HFFc6 (cell line): ENCODE results near the gene IFI16. TPM values are rescaled to one million over a fixed set of nuclear protein-coding genes. Genes with fewer than 3 reads are reported as not detected.
"Not testable (repeated sequence)": the region's sequence is repeated elsewhere in the genome, so short reads cannot be mapped to it uniquely, and the experiment has no call there.

Source experiments
- DNase-seq: peaks from one replicate; pipeline ENCODE4 v3.0.0-alpha.2; 2018
- H3K27ac Mint-ChIP-seq: 2 replicates; pipeline ENCODE4 v1.8.0; 2020; ENCODE audit warnings: mild to moderate bottlenecking, mixed read lengths
- H3K27me3 Mint-ChIP-seq: 2 replicates; pipeline ENCODE4 v1.8.0; 2021; ENCODE audit warnings: mild to moderate bottlenecking, moderate library complexity, mixed read lengths; ENCODE audit not compliant: insufficient read depth
- H3K36me3 Mint-ChIP-seq: 2 replicates; pipeline ENCODE4 v1.8.0; 2021; ENCODE audit warnings: low read depth, mixed read lengths
- H3K4me1 Mint-ChIP-seq: 2 replicates; pipeline ENCODE4 v1.8.0; 2020; ENCODE audit warnings: low read depth, mixed read lengths
- H3K4me3 Mint-ChIP-seq: 2 replicates; pipeline ENCODE4 v1.8.0; 2020; ENCODE audit warnings: mild to moderate bottlenecking, moderate library complexity, mixed read lengths
- H3K9me3 Mint-ChIP-seq: 2 replicates; pipeline ENCODE4 v1.8.0; 2020; ENCODE audit warnings: mild to moderate bottlenecking, mixed read lengths
- total RNA-seq, 6 experiments: library from RNA; stranded (reverse); fragmentation: NEBNext Ultra II Directional; extraction: Animal tissue kit (Norgen Biotek cat#: 25700); gene quantifications; 2 replicates in 1 of 6; 3 replicates in 5 of 6; pipeline ENCODE4 v1.2.3, GENCODE V29; 2021
- TF ChIP-seq, protein P1 (sequence below): fragments of 200-600 bp; sonication (generic); IDR thresholded peaks from 2 replicates; pipeline ENCODE4 v1.5.0; 2021; ENCODE audit warnings: antibody characterized with exemption, mild to moderate bottlenecking

The IFI16 gene
- total RNA-seq, 6 experiments from 2014 or later: 50.5 to 70.7 (median 67.3) TPM

DNA sequence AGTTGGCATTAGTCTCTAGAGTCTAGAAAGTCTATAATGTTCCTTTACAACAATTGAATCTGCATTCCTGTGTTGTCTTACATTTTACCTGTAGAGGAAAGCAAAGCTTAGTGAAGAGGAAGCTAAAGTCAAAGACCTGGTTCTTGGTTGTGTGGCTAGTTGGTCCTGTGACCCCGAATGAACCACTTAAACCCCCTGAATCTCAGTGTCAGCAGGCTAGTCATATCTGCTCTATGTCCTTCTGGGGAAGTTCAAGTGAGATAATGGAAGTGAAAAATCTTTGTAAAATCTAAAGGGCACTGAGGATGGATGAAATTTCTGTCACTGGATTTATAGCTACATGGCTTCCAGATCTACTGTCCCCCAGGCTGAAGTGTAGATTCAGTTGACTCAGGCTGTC lies 90.9 kb downstream of the IFI16 start:
- no peak overlapping the region for H3K27ac Mint-ChIP-seq
- TF ChIP-seq, protein P1, sequence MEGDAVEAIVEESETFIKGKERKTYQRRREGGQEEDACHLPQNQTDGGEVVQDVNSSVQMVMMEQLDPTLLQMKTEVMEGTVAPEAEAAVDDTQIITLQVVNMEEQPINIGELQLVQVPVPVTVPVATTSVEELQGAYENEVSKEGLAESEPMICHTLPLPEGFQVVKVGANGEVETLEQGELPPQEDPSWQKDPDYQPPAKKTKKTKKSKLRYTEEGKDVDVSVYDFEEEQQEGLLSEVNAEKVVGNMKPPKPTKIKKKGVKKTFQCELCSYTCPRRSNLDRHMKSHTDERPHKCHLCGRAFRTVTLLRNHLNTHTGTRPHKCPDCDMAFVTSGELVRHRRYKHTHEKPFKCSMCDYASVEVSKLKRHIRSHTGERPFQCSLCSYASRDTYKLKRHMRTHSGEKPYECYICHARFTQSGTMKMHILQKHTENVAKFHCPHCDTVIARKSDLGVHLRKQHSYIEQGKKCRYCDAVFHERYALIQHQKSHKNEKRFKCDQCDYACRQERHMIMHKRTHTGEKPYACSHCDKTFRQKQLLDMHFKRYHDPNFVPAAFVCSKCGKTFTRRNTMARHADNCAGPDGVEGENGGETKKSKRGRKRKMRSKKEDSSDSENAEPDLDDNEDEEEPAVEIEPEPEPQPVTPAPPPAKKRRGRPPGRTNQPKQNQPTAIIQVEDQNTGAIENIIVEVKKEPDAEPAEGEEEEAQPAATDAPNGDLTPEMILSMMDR: no peak
- no peaks in the 10 kb centered on the region for H3K36me3 Mint-ChIP-seq
- no peak overlapping the region for H3K4me3 Mint-ChIP-seq
- H3K27me3 Mint-ChIP-seq: peaks cover 26% of the 10 kb centered on the region
- no peaks in the 10 kb centered on the region for H3K9me3 Mint-ChIP-seq
- no peaks in the 10 kb centered on the region for H3K4me1 Mint-ChIP-seq
- no peak for DNase-seq

DNA sequence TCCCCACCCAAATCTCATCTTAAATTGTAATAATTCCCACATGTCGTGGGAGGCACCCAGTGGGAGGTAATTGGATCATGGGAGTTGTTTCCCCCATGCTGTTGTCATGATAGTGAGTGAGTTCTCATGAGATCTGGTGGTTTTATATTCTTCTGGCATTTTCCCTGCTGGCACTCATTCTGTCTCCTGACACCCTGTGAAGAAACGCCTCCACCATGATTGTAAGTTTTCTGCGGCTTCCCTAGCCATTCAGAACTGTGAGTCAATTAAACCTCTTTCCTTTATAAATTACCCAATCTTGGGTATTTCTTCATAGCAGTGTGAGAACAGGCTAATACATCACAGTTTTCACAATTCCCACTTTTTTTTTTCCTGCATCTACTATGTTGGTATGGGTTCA lies 93.3 kb downstream of the IFI16 start:
- not testable (repeated sequence) for H3K27ac Mint-ChIP-seq, DNase-seq, H3K4me3 Mint-ChIP-seq, H3K4me1 Mint-ChIP-seq, H3K9me3 Mint-ChIP-seq, H3K36me3 Mint-ChIP-seq
- H3K27me3 Mint-ChIP-seq: peaks cover 27% of the 10 kb centered on the region

Other genes starting within 250 kb of the IFI16 start
- gene OR6N1, start 237.7 kb upstream of the IFI16 start, total RNA-seq: not detected
- gene OR6N2, start 228.7 kb upstream of the IFI16 start, total RNA-seq: not detected
- gene MNDA, start 178.6 kb upstream of the IFI16 start, total RNA-seq: not detected
- gene PYHIN1, start 78.4 kb upstream of the IFI16 start, total RNA-seq: not detected
- gene AIM2, start 66.9 kb downstream of the IFI16 start, total RNA-seq: under 1 TPM in 1 of 6 experiments, not detected in 5; 0.13 TPM
- under 1 TPM in 4 of 6 experiments, not detected in 2; 0.06 to 0.24 (median 0.17) TPM for gene CADM3, start 161.7 kb downstream of the IFI16 start, total RNA-seq
- gene ACKR1, start 195.0 kb downstream of the IFI16 start, total RNA-seq: not detected